Measurements from ENCODE around the gene MAP3K7.

MAP3K7 gene

DNA sequence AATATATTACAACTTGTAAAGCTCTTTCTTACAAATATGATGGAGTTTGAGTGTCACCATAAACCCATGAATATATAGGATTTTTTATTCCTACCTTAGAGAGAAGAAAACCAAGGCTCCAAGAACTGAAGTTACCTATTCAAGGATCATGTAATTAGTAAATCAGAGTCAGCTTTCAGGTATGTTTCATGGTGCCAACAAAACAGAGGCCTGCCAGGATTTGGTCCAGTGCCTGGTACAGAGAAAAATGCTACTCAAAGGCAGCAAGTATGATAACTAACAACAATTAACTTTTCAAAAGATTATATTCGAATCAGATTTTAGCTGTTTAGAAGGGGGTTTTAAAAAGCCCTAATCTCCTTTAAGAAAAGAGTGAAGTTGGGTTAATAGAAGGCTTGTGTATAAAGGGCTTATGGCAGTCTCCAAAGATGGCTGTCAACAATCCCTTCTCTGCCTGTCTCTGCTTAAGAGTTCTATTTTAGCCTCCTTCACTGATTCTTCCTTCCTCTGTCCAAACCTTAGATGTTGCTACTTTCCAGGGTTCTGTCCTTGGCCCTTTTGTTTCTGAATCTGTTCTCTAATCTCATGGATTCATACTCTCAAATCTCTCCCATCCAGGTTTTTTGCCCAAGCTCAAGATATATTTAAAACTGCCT is 7.8 kb downstream of the MAP3K7 start:
- H3K4me1 ChIP-seq (ENCODE audit: insufficient read depth, poor library complexity, severe bottlenecking), result peaks cover 4% of the 10 kb centered on the region
- ATAC-seq (ENCODE audit: low read depth) (no peak), DNase-seq (ENCODE audit: low spot score) (no peak)
- no peak overlapping the region for H3K4me3 ChIP-seq (ENCODE audit: severe bottlenecking)
- TF ChIP-seq, protein P1, sequence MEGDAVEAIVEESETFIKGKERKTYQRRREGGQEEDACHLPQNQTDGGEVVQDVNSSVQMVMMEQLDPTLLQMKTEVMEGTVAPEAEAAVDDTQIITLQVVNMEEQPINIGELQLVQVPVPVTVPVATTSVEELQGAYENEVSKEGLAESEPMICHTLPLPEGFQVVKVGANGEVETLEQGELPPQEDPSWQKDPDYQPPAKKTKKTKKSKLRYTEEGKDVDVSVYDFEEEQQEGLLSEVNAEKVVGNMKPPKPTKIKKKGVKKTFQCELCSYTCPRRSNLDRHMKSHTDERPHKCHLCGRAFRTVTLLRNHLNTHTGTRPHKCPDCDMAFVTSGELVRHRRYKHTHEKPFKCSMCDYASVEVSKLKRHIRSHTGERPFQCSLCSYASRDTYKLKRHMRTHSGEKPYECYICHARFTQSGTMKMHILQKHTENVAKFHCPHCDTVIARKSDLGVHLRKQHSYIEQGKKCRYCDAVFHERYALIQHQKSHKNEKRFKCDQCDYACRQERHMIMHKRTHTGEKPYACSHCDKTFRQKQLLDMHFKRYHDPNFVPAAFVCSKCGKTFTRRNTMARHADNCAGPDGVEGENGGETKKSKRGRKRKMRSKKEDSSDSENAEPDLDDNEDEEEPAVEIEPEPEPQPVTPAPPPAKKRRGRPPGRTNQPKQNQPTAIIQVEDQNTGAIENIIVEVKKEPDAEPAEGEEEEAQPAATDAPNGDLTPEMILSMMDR (IDR thresholded peaks at IDR 0.05; ENCODE audit: poor library complexity, severe bottlenecking), result no peak
- no peak overlapping the region for H3K27ac ChIP-seq (ENCODE audit: poor library complexity, severe bottlenecking)
- no peaks in the 10 kb centered on the region for H3K27me3 ChIP-seq (ENCODE audit: insufficient read depth, poor library complexity, severe bottlenecking)
- no peaks in the 10 kb centered on the region for H3K9me3 ChIP-seq (ENCODE audit: severe bottlenecking)
- H3K36me3 ChIP-seq (ENCODE audit: low read depth), result peaks cover 22% of the 10 kb centered on the region

DNA sequence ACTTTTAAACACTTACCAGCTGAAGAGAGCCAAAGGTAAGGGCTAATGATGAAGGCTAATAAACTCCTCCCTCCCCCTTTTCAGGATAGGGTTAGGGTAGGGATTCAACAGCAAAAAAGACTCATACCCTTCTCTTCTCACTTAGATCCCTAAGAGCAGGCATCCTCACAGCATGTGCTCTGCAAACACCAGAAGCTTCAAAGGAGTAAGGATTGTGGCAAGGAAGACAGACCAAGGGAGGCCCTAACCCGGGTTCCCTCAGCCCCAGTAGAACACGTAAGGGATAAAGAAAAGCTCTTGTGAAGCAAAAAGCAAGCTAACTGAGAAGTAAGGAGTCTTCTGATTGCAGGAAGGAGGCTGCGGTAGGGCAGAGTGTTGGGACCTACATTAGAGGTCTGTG is 11.6 kb downstream of the MAP3K7 start:
- Histone ChIP-seq H3K27me3 (ENCODE audit: insufficient read depth, poor library complexity, severe bottlenecking) (no peaks in the 10 kb centered on the region), H3K4me3 (ENCODE audit: severe bottlenecking) (no peak overlapping the region), H3K27ac (ENCODE audit: poor library complexity, severe bottlenecking) (no peak overlapping the region), H3K36me3 (ENCODE audit: low read depth) (peaks cover 33% of the 10 kb centered on the region), H3K4me1 (ENCODE audit: insufficient read depth, poor library complexity, severe bottlenecking) (no peaks in the 10 kb centered on the region), H3K9me3 (ENCODE audit: severe bottlenecking) (no peaks in the 10 kb centered on the region)
- TF ChIP-seq, protein P1 (IDR thresholded peaks at IDR 0.05; ENCODE audit: poor library complexity, severe bottlenecking), result no peak
- no peak for DNase-seq (ENCODE audit: low spot score)
- ATAC-seq (ENCODE audit: low read depth), result no peak

DNA sequence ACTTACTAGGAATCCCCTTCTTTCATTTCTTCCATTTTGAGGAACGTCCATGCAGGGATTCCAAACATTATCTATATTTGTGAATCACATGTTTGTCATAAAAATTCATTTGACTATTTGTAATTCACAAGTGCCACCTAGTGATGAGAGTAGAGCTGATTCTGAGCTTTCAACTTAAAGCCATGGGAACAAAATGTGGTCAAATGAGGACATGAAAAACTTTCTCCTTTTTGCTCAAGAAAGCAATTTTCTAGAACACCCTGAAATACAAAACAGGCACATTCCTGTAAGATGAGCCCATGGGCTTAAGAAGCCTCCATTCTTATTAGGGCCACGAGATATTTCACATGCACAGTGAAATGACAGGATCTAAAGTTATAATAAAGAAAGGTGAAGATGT is 12.3 kb downstream of the MAP3K7 start:
- TF ChIP-seq, protein P1 (IDR thresholded peaks at IDR 0.05; ENCODE audit: poor library complexity, severe bottlenecking), result peak; percentile 14
- DNase-seq (ENCODE audit: low spot score), result no peak

DNA sequence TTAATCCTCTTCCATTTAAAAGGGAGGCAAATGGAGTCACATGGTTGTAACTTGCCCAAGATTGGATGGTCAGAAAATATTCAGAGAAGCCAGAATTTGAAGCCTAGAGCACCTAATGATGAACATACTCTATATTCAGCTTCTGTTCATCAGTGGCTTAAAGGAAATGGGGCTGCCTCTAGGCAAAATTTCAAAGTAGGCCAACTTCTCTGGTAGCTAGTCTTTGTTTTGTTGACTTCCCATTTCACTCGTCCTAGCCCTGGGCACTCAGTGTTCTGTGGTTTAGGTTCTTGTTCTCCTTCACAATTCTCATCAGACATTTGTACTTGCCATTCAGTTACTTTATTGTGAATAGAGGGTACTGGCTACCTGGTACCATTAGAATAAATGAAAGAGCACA is 13.2 kb downstream of the MAP3K7 start:
- DNase-seq (ENCODE audit: low spot score) (no peak), ATAC-seq (ENCODE audit: low read depth) (no peak)
- TF ChIP-seq, protein P1 (IDR thresholded peaks at IDR 0.05; ENCODE audit: poor library complexity, severe bottlenecking), result no peak
- H3K27me3 ChIP-seq (ENCODE audit: insufficient read depth, poor library complexity, severe bottlenecking), result no peaks in the 10 kb centered on the region
- no peaks in the 10 kb centered on the region for H3K9me3 ChIP-seq (ENCODE audit: severe bottlenecking)
- no peaks in the 10 kb centered on the region for H3K4me1 ChIP-seq (ENCODE audit: insufficient read depth, poor library complexity, severe bottlenecking)
- H3K36me3 ChIP-seq (ENCODE audit: low read depth), result peaks cover 42% of the 10 kb centered on the region
- H3K4me3 ChIP-seq (ENCODE audit: severe bottlenecking), result no peak overlapping the region
- no peak overlapping the region for H3K27ac ChIP-seq (ENCODE audit: poor library complexity, severe bottlenecking)

More for the DNA sequence above, 12.3 kb downstream of the MAP3K7 start:
- Histone ChIP-seq H3K4me3 (ENCODE audit: severe bottlenecking) (no peak overlapping the region), H3K36me3 (ENCODE audit: low read depth) (peaks cover 37% of the 10 kb centered on the region), H3K27me3 (ENCODE audit: insufficient read depth, poor library complexity, severe bottlenecking) (no peaks in the 10 kb centered on the region), H3K9me3 (ENCODE audit: severe bottlenecking) (no peaks in the 10 kb centered on the region), H3K27ac (ENCODE audit: poor library complexity, severe bottlenecking) (no peak overlapping the region), H3K4me1 (ENCODE audit: insufficient read depth, poor library complexity, severe bottlenecking) (no peaks in the 10 kb centered on the region)
- ATAC-seq (ENCODE audit: low read depth), result no peak

DNA sequence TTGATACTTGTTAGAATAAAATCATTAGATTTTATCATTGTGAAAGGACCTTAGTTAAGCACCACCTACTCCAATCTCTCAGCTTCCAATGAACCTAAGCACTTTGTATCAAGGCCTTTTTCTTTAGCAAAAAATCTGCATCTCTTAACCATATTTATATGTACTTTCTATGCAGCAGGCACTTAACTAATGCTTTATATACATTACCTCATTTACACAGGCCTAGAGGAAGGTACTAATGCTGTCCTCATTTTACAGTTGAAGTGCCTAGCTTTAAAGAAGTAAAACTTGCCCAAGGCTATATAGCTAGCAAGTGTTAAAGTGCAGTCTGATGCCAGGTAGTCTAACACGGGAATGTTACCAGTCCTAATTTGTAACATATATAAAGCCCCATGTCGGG is 14.0 kb downstream of the MAP3K7 start:
- Histone ChIP-seq H3K9me3 (ENCODE audit: severe bottlenecking) (no peaks in the 10 kb centered on the region), H3K27ac (ENCODE audit: poor library complexity, severe bottlenecking) (no peak overlapping the region), H3K4me3 (ENCODE audit: severe bottlenecking) (no peak overlapping the region), H3K36me3 (ENCODE audit: low read depth) (peaks cover 42% of the 10 kb centered on the region), H3K27me3 (ENCODE audit: insufficient read depth, poor library complexity, severe bottlenecking) (no peaks in the 10 kb centered on the region), H3K4me1 (ENCODE audit: insufficient read depth, poor library complexity, severe bottlenecking) (no peaks in the 10 kb centered on the region)
- no peak for ATAC-seq (ENCODE audit: low read depth)
- no peak for DNase-seq (ENCODE audit: low spot score)
- TF ChIP-seq, protein P1 (IDR thresholded peaks at IDR 0.05; ENCODE audit: poor library complexity, severe bottlenecking), result no peak

All from RWPE2 (cell line).